ES-I3 (cell line): ENCODE data around the gene ATP9B.
A peak's percentile ranks its signal among the peaks of the same experiment; 100 is the strongest.
"Not testable (repeated sequence)": the region's sequence is repeated elsewhere in the genome, so short reads cannot be mapped to it uniquely, and the experiment has no call there.

Experiments used
- H3K36me3 ChIP-seq: 2 replicates; pipeline ENCODE4 v1.6.1; 2013; ENCODE audit warnings: mild to moderate bottlenecking, low read length, control low read depth, moderate library complexity; ENCODE audit not compliant: insufficient read depth
- H3K4me1 ChIP-seq: 2 replicates; pipeline ENCODE4 v1.6.1; 2013; ENCODE audit warnings: mild to moderate bottlenecking, control low read depth, low read length; ENCODE audit not compliant: insufficient read depth
- H3K9ac ChIP-seq: 2 replicates; pipeline ENCODE4 v1.6.1; 2013; ENCODE audit warnings: low read depth, mild to moderate bottlenecking, low read length, moderate library complexity
- H3K9me3 ChIP-seq: 2 replicates; pipeline ENCODE4 v1.6.1; 2013; ENCODE audit warnings: mild to moderate bottlenecking, low read length, moderate library complexity; ENCODE audit not compliant: control insufficient read depth, insufficient read depth

Gene ATP9B

GRCh38 chr18:79371561-79372121 is 302.4 kb downstream of the ATP9B start:
- Histone ChIP-seq H3K36me3 (no peaks in the 10 kb centered on the region), H3K9ac (no peak overlapping the region), H3K9me3 (no peaks in the 10 kb centered on the region), H3K4me1 (no peaks in the 10 kb centered on the region)

- Histone ChIP-seq H3K9ac (no peak overlapping the region), H3K4me1 (no peaks in the 10 kb centered on the region), H3K36me3 (no peaks in the 10 kb centered on the region), H3K9me3 (no peaks in the 10 kb centered on the region)
Observed at GRCh38 chr18:79372461-79372860, 303.3 kb downstream of the ATP9B start.

DNA sequence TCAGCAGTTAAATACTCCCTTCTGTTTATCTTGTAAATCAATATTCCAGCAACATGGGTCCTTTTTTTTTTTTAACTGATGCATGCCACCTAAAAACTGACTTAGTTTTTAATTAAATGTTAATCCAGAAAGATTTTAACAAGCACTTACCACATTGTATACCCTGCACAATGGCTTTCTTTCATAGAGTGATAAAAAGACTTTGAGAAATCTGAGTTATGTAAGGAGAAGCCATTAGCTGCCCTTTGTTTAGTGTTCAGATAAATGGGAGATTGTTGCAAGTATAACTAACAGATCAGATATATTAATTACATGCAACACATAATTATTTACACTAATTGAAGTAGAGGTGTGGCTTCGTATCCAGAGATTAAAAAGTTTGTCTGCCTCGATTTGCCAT is 303.8 kb downstream of the ATP9B start:
- H3K4me1 ChIP-seq, result no peaks in the 10 kb centered on the region
- H3K9me3 ChIP-seq, result no peaks in the 10 kb centered on the region
- H3K36me3 ChIP-seq, result no peaks in the 10 kb centered on the region
- no peak overlapping the region for H3K9ac ChIP-seq

GRCh38 chr18:79373736-79374135 is 304.5 kb downstream of the ATP9B start:
- Histone ChIP-seq H3K9ac (no peak overlapping the region), H3K9me3 (no peaks in the 10 kb centered on the region), H3K4me1 (no peaks in the 10 kb centered on the region), H3K36me3 (no peaks in the 10 kb centered on the region)

GRCh38 chr18:79374408-79375171 is 305.4 kb downstream of the ATP9B start:
- Histone ChIP-seq H3K4me1 (no peaks in the 10 kb centered on the region), H3K9me3 (no peaks in the 10 kb centered on the region), H3K9ac (no peak overlapping the region), H3K36me3 (no peaks in the 10 kb centered on the region)

GRCh38 chr18:79375441-79376154 is 306.4 kb downstream of the ATP9B start:
- Histone ChIP-seq H3K36me3 (no peaks in the 10 kb centered on the region), H3K4me1 (no peaks in the 10 kb centered on the region), H3K9ac (no peak overlapping the region), H3K9me3 (no peaks in the 10 kb centered on the region)

- H3K4me1 ChIP-seq, H3K9me3 ChIP-seq, H3K9ac ChIP-seq, H3K36me3 ChIP-seq: not testable (repeated sequence)
Observed at GRCh38 chr18:79376661-79377060, 307.5 kb downstream of the ATP9B start.

DNA sequence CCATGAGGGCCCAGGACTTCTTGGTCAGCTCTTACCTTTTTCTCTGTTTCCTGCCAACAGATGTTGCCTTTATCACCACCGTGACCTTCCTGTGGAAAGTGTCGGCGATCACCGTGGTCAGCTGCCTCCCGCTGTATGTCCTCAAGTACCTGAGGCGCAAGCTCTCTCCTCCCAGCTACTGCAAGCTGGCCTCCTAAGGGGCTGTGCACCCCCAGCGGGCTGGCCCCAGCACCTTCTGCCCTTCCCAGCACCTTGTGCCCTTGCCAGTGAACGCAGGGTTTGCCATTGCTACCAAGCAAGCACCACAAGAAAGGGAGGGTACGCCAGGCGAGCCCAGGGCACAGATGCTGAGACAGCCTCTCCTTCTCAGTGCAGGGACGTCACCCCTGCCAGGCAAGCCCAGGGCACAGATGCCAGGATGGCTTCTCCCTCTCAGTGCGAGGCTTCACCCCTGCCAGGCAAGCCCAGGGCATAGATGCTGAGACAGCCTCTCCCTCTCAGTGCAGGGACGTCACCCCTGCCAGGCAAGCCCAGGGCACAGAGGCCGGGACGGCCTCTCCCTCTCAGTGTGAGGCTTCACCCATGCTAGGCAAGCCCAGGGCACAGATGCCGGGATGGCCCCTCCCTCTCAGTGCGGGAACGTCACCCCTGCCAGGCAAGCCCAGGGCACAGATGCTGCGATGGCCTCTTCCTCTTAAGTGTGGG is 308.1 kb downstream of the ATP9B start:
- no peaks in the 10 kb centered on the region for H3K36me3 ChIP-seq
- no peaks in the 10 kb centered on the region for H3K9me3 ChIP-seq
- H3K4me1 ChIP-seq, result no peaks in the 10 kb centered on the region
- H3K9ac ChIP-seq, result no peak overlapping the region

GRCh38 chr18:79378536-79379250 is 309.5 kb downstream of the ATP9B start:
- no peaks in the 10 kb centered on the region for H3K36me3 ChIP-seq
- H3K9ac ChIP-seq, result peak overlapping the region; percentile 49
- H3K9me3 ChIP-seq, result no peaks in the 10 kb centered on the region
- no peaks in the 10 kb centered on the region for H3K4me1 ChIP-seq

- no peak overlapping the region for H3K9ac ChIP-seq
- no peaks in the 10 kb centered on the region for H3K9me3 ChIP-seq
- H3K4me1 ChIP-seq, result no peaks in the 10 kb centered on the region
- no peaks in the 10 kb centered on the region for H3K36me3 ChIP-seq
Observed at GRCh38 chr18:79379251-79379905, 310.2 kb downstream of the ATP9B start.

DNA sequence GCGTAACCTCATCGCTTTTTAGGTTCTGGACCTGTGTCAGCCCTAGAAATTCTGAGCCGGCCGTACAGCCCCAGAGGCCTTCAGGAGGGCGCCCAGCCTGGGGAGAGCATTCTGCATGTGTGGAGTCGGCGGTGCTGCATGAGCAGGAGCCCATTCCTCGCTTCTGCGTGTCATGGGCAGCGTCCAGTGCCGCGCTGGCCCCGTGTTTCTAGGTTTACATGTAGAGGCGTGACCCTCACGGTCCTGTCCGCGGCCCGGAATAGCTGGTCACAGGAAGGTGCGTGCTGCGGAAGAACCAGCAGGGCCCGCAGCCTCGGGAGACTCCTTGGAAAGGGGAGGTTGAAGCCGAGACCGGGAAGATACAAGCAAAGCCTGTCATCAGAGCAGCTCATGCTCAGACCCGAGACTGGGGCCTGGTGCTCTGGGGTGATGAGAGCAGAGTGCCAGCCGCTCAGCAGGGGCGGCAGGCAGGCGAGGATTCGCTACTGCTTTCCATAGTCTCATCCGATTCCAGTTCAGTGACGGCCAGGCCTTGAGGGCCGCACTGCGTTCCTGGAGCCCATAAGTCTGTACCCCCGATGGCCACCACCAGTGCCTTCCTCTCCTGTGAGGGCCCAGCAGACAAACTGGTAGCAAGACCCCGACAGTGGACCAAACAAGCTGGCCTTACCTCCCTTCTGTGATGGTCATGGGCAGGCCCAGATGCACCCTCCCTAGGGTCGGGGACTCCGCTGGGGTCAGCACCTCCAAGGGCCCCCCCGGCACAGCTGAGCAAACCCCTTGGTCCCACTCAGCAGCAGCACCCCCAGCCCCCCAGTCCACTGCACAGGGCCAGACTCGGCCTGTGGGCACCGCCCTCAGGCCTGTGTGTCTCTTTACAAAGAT is 311.0 kb downstream of the ATP9B start:
- no peaks in the 10 kb centered on the region for H3K4me1 ChIP-seq
- no peaks in the 10 kb centered on the region for H3K9me3 ChIP-seq
- no peaks in the 10 kb centered on the region for H3K36me3 ChIP-seq
- H3K9ac ChIP-seq, result no peak overlapping the region

DNA sequence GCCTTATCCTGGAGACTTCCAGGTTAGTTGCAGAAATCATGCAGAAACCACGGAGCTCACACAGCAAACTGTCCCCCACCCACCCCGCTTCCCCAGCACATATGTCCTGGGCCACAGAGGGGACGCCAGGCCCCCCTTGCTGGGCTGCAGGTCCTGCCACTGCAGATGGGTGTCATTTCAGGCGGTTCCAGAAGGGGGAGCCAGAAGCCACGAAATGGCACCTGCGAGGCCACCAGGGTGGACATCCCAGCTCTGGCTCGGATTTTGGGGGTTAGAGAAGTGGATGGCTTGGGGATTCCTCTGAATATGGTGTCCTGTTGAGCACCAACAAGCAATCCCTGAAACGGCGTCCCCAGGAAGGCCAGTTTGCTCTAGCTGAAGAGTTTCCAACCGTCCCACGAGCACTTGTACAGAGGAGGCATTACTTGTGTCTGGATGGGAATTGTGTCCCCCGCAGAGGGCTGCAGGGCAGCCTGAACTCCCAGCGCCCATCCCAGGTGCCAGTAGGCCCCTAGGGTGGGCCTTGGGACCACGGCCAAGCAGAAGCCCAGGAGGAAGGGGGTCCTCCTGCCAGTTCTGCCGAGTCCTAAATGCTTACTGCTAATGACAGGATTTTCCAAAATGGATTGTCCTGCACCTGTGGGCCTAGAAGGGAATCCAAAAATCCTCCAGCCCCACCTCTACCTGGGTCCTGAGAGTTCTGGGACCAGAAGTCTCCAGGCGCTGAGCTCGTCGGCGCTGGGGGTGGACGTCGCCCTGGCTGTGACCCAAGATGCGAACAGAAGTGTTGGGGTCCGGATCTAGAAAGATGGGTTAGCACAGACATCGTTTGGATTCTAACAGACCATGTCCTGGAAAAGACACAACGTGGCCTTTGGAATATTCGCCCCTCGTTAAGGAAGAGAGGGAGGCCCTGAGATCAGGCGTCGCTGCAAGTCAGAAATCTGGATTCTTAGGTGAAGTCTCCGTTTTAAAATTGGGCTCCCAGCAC is 311.9 kb downstream of the ATP9B start:
- H3K4me1 ChIP-seq, result no peaks in the 10 kb centered on the region
- no peaks in the 10 kb centered on the region for H3K36me3 ChIP-seq
- no peak overlapping the region for H3K9ac ChIP-seq
- H3K9me3 ChIP-seq, result no peaks in the 10 kb centered on the region
